ENCODE data around the gene KCTD10.
"Not testable (repeated sequence)": the region's sequence is repeated elsewhere in the genome, so short reads cannot be mapped to it uniquely, and the experiment has no call there.

KCTD10 gene

DNA sequence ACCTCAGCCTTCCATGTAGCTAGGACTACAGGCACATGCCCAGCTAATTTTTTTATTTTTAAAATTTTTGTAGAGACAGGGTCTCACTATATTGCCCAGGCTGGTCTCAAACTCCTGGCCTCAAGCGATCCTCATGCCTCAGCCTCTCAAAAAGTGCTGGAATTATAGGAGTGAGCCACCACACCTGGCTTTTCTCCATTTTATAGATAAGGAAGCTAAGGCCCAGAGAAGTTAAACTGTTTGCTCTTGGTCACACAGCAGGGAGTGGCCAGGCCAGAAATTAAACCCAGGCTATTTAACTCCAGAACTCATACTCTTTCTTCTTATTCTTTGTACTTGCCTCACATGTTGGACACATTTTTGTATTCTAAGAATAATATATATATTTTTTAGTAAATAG, 16.8 kb upstream of the KCTD10 start:
- no peak for DNase-seq

DNA sequence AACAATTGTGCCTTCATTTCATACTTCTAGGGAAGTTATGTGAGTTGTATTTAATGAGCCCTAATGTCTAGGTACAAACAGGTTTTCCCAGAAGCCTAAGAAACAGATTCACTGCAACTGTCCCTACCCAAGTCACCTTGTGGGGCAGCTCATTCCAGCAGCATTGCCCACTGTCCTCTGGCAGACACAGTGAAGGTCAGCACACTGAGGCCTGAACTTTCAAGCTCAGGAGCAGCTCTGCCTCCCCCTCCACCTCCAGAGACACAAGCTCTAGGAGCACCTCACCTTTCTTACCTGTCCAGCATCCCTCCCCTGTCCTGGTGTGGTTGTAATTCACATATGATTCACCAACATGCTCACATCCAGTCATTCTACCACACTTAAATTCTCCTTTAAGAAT, 16.0 kb upstream of the KCTD10 start:
- DNase-seq = no peak

DNA sequence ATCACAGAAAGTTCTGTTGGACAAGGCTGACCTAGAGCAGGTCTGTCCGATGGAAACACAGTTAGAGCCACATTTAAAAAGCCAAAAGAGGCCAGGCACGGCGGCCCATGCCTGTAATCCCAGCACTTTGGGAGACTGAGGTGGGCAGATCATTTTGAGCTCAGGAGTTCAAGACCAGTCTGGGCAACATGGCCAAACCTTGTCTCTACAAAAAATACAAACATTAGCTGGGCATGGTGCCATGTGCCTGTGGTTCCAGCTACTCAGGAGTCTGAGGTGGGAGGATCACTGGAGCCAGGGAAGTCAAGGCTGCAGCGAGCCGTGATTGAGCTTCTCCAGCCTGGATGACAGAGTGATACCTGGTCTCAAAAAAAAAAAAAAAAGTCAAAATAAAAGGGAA, 15.3 kb upstream of the KCTD10 start:
- DNase-seq = no peak

DNA sequence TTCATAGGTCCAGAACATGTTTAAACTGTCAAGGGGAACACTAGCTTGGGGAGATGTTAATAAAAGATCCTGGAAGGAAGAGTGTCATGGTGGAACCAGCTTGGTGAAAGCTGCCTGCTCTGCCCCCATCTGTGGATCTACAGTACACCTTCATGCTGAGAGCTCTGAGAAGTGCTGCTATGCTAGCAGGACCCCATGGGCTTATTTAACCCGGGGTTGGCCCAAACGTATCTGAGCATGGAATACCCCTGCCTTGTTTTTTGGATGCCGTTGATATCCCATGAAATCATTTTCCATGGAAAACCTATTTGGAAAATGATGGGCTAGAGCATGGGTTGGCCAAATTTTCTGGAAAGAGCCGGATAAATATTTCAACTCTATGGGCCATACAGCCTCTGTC, 14.6 kb upstream of the KCTD10 start:
- no peak for DNase-seq

DNA sequence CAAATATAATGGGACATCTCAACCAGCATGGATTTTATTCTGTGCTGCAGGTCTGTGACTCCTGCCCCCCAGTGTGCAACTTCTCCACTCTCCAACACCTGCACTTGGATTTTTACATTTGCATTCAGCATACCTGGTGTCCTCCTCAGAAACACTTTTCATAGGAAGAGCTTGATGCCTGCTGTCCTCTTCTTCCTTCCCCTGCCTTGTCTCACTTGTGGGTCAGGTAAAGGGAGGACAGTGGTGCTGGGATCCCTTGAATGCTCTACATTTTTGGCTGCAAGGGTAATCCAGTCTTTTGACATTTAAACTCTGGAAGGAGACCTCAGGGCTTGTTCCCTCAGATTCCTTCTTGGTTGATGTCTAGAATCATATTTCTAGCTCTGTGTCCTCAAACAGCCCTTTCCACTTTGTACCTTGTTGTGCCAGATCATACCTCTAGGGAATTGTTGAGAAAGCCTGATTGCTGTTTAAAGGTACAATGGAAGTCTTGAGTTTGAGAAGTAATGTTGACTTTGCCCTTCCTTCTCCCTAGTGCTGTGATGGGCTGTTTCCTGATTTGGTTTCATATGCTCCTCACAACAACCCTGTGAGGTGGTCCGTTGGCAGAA, 13.0 kb upstream of the KCTD10 start:
- DNase-seq = no peak

DNA sequence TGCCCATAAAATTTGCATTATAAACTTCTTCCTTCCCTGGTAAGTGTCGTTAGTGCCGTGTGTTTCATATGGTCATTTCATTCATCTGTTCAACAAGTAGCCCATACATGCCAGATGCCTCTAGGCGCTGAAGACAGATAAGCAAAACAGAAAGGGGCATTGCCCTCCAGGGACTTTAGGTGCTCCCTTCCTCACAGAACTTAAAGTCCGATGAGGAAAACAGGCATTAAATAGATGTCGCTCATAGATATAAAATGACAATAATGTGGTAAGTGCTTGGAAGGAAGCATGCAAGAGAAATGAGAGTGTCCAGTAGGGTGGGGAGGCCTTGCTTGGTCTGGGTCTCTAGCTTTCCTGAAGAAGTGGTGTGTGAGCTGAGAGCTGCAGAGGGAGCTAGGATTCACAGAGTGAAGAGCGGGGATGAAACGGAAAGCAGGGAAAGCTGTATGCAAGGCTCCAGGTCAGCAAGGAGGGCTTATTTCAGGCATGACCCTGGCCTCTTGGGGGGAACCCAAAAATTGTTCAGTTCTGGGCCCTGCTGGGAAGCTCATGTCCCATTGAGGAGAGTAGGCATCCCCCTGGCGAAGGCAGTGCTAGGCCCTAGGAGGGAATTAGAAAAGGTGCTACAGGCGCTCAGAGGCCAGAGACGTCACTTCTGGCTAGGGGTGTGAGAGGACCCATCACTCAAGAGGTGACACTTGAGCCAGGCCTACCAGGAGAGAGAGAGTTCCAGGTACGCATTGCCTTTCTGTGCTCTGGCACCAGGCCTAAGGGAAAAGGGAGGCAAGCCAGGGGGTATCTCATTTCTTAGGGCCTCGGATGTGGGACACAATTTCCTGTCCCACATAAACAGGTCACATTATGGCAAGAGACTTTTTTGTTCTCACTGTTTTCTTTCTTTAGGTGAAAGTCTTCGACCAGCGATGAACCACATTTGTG, 12.2 kb upstream of the KCTD10 start:
- DNase-seq = no peak

DNA sequence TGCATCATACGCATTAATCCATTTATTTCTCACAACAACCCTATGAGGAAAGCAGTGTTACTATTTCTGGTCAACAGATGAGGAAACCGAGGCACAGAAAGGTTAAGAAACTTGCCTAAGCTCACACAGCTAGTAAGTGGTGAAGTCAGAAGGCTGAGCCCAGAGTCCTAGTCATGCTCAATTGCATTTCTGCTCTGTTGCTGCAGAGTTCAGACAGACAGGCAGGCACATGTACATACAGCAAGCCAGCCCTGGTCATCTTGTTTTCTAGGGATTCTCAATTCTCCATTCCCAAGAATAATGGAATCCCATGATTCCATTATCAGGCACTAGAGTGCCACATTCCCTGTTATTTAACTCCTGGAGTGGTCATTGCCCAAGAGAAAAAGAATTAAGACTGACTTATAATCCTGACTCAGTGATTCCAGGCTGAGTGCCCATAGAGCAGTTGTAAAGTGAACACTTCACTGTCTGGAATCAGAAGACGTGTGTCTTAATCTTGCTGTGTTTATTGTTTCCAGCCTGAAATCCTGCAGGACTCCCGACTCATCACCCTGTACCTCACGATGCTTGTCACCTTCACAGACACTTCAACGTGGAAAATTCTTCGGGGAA, 11.1 kb upstream of the KCTD10 start:
- DNase-seq = no peak

DNA sequence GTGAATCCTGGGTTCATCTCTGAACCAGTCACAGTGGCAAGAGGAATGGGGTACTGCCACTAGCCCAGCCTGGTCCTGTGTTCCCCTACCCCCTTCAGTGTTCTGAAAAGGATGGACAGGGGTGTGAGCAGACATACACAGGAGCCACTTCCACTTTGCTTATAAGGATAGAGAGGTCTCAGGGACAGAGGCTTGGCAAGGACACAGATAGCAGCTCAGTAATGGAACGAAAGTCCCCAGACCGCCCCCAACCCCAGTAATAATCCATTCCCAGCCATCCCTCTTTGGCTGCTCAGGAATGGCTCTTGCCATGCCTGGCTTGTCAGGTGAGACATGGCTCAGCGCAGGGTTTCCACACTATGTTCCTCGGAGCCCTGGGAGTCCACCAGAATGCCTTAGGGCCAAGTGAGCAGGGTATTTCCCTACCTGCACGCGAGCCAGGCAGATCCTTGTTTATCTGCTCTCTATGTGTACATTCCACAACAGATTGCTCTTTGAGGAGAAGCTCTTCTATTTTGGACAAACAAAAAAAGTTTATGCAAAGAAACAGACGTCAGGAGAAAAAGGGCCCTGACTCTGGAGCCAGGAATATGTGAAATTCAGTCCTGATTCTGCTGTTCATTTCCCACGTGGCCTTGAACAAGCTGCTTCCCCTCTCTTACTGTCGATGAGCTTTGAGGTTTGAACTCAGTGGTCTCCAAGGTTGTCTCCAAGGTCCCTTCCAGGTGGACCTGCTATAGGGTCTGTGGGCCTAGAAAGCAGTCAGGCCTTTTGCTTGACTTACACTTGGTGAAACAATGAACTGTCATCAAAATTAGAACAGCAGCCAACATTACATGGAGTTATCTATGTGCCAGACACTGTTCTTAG, 10.3 kb upstream of the KCTD10 start:
- DNase-seq = no peak

DNA sequence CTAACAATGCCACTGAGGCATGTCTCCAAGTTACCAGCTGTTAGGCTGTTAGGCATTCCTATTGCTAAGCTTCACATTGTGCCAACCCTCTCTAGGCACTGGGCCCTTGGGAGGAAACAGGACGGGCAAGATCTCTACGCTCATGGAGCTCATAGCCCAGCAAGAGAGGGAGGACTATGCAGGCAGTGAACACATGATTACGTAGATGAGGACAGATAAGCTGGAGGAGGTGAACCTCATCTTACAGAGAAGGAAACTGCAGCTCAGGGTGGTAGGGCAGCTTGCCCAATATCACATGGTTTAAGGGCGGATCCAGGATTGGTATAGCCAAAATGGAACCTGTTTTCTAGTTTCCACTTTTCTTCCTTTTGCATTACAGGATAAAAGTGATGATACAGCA, 8.1 kb upstream of the KCTD10 start:
- DNase-seq = no peak

DNA sequence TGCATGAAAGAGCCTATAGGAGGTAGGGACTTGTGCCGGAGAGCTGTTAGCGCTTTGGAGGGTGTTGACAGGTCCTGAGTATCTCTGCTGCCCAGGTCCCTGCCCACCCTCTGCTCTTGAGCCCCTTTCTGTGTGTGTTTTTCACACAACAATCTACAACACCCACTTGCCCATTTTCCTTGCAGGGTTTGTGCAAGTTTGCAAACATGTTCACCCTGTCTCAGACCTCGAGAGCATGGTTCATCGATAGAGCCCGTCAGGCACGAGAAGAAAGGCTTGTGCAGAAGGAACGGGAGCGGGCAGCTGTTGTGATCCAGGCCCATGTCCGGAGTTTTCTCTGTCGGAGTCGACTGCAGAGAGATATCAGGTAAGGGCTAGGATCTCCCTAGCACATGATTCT, 6.2 kb upstream of the KCTD10 start:
- DNase-seq = no peak

DNA sequence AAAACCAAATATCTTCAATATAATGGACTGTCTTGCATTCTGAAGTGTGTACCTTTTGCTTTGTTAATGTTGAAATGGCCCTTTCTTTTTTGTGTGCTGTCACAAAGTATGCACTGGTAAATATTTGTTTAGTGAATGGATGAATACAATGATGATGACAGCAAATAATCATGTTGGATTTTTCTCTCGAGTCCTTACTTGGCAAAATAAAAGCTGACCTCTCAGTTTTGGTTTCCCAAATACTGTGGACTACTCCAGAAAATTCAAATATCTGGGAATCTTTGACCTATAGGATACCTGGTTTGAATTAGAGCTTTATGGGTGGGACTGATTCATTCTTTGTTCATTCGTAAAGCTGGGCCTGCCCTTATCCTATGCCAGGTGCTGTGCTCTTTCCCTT, 5.8 kb upstream of the KCTD10 start:
- no peak for DNase-seq

DNA sequence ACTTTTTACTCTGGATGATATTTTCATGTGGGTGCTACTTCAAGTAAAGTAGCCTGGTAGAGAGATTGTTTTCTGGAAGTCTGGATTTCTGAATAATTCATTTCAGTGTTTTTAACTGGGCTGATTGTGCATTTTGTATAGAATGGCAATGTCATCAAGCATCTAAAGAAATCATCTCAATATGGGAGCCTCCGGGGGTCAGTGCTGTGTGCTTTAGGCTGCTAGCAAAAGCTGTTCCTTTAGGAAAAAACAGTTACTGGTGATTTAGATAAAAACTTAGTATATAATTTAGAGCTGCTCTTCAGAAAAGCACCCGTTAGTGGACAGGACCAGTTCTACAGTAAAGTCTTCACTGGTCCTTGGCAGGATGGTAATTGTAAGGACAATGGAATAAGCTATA, 5.4 kb upstream of the KCTD10 start:
- no peak for DNase-seq

DNA sequence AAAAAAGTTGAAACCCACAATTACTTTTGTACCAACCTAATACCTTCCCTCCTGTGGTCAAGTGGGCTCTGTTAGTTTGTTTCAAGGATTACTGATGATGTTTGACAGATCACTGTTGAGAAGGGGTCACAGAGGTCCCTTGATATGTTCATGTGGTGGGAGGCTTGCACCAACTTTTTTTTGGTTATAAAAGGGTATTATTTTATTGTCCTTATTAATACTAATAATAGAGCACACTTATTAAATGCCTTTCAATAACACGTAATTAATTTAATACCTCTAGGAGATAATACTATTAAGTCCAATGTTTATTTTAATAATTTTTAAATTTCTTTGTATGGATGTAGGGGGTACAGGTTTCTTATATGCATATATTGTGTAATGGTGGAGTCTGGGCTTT, 4.8 kb upstream of the KCTD10 start:
- no peak for DNase-seq

DNA sequence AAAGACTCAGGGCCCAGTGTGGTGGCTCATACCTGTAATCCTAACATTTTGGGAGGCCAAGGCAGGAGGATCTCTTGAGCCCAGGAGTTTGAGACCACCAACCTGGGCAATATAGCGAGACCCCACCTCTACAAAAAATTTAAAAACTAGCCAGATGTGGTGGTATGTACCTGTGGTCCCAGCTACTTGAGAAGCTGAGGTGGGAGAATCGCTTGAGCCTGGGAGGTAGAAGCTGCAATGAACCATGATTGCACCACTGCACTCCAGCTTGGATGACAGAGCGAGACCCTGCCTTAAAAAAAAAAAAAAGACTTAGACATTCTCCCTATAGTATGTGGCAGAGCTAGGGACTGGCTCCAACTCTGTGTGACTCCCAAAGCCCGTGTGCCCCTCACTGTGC, 3.3 kb upstream of the KCTD10 start:
- DNase-seq = no peak

DNA sequence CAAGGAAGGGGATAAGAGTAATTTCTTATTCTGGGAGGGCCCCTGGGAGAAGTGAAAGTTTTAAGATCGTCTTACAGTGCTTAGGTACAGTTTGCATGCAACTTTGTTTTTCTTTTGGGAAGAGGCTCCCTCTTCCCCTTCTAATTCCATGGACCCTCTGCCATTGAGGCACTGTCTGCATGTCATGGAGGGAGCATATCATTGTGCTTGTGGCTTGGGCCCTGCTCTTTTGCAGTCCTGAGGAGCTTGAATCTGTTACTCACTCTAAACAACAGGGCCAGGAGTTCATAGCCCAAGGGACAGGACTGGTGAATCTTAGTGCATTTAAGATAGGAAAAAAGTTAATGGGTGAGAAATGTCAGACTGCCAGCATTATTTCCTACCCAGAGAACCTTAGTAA, 2.7 kb upstream of the KCTD10 start:
- no peak for DNase-seq

DNA sequence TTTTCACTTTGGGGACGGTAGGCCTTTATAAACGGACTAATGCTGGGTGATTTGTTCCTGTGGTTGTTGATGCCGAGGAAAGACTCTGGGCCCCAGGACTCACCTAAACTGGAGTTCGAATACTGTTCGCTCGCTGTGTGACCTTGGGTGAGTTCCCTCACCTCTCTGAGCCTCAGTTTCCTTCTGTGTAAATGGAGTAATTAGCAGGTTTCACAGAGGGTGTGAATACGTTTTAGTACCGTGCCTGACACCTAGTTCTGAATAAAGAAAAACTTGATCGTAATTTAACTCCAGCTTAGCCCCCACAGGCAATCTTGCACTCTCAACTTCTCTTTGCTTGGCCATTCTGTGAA, 839 bp upstream of the KCTD10 start:
- DNase-seq = no peak

DNA sequence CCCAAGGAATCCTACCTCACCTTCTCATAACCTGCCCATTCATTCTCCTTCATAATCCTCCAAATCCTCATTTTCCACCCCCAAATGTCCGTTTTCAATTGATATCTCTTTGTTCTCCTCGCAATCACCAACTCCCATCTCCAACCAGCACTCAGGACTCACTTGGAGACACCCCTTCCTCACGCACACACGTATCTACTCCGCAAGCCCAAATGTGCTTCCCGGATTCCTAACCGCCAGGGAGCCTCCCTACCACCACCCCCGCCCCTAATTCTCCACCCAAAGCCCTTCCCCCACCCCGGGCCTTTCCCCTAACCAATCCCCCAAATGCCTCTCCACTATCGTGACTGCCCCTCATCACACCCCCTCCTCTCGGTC, 304 bp downstream of the KCTD10 start:
- no peak for DNase-seq

DNA sequence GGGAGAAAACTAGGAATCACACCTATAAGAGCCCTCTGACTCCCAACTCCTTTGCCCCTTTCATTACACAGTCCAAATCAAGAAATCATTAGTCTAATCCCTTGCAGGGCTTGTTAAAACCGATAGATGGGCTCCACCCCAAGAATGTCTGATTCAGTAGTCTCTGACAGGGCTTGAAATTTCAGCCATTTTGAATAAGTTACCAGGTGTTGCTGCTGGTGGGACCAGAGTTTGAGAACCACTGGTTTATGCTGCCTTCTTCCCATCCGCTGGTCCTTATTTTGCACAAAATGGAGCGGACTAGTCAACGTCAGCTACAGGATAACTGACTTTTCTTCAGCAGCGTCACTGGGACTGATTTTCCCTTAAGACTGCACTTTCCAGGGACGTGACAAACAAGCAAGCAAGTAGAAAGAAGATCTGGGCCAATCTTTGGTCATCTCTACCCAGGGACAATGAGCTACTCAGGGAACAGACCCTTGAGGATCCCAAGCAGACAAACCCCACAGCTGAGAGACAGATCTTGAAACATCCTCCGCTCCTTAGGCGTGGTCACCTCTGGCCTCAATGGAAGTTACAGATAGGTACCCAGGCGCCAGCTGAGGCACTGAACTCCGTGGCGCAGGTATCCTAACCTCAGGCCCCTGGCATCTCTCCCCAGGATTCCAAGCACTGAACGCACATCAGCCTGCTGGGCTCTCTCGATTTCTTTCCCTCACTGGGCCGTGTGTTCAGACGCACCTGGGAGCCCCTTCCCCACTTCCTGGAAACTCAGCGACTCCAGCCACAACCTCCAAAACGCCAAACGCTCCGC, 900 bp downstream of the KCTD10 start:
- peak; percentile 4 for DNase-seq

DNA sequence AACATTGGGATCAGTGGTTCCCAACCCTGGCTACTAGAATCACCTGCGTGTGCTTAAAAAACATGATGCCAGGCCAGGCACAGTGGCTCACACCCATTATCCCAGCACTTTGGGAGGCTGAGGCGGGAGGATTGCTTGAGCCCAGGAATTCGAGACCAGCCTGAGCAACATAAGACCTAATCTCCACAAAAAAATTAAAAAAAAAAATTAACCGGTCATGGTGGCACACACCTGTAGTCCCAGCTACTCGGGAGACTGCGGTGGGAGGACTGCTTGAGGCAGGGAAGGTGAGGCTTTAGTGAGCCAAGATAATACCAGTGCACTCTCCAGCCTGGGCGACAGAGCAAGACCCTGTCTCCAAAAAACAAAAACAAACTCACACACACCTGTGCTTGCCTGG, 2.0 kb downstream of the KCTD10 start:
- no peak for DNase-seq

DNA sequence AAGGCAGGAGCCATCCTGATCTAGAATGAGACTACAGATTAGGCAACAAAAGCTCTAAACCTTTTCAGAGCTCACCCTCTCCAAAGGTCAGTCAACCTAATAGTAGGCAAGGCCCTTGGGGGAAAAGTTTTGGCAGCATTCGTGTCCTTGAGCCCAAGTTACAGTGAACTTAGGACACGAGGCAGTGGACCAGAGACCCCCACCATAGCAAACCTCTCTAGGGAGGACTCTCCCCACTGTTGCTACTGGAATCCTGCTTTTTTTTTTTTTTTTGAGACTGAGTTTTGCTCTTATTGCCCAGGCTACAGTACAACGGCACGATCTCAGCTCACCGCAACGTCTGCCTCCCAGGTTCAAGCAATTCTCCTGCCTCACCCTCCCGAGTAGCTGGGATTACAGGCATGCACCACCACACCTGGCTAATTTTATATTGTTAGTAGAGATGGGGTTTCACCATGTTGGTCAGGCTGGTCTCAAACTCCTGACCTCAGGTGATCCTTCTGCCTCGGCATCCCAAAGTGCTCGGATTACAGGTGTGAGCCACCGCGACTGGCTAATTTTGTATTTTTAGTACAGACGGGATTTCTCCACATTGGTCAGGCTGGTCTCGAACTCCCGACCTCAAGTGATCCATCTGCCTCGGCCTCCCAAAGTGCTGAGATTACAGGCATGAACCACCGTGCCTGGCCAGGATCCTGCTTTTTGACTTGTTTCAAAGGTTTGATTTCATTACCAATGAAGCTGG, 3.4 kb downstream of the KCTD10 start:
- not testable (repeated sequence) for DNase-seq

DNA sequence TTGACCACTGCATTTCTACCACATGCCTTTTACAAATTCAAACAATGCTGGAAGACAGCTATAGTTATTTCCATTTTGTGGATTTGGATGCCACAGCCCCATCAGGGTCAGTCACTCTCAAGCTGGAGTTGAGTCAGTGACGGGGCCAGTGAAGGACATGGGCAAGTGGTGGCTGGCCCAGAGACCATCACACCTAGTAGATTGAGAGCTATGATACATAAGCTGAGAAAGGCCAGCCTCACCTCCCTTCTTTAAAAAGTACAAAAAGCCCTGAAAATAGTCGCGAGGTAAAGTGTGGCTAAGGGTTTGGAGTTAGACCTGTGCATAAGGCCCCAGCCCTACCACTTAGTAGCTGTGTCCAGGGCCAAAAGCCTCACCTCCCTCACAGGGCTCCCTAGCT, 4.1 kb downstream of the KCTD10 start:
- DNase-seq = no peak

DNA sequence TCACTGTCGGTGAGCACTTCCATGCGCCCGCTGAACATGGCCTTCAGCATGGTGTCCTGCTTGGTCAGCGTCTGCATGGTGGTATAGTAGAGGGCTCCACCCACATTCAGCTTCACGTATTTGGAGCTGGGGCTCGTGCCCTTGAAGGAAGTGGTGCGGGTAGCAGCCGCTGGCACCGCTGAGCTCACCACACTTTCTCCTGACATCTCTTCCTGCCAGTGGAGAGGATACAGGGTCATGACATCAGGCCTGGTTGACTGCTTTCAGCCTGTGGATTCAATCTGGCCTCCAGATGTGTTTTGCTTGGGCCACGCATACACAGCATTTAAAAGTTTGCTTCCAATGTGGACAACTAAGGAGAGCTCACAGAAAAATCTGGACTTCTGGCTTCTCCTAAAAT, 7.6 kb downstream of the KCTD10 start:
- DNase-seq = no peak

All from stimulated activated CD4-positive, alpha-beta T cell treated with anti-CD3 and anti-CD28 coated beads, Interleukin-15, amount 100 ng/mL, for 24 hours (primary cell).